K562 (cell line): ENCODE measurements around the gene BBX. TPM values are rescaled to one million over a fixed set of nuclear protein-coding genes. Genes with fewer than 3 reads are reported as not detected.

Source experiments
- ATAC-seq: fragments of 200-7000 bp; cut with Tn5 transposase; 3 replicates; pipeline ENCODE4 v1.9.1; 2020; ENCODE audit warnings: moderate library complexity
- BruUV-seq: library from RNA; stranded (reverse); fragments of 400-500 nt; replicated peaks from 2 replicates; lab custom pipeline; 2021; lab: Mats Ljungman, UMichigan
- CTCF ChIA-PET: fragments of 300-600 bp; formaldehyde crosslinking; extraction: SDS; loops from one replicate; lab custom pipeline; 2021; ENCODE audit warnings: low intra/inter-chr PET ratio; lab: Yijun Ruan, JAX
- POLR2A ChIA-PET: fragments of 300-600, 350-650 bp; sonication (Branson Sonifier 250); formaldehyde crosslinking; extraction: SDS; loops from one replicate; lab custom pipeline; 2021; ENCODE audit warnings: antibody characterized with exemption, inconsistent platforms; lab: Yijun Ruan, JAX
- DNase-seq, 4 experiments: peaks; one replicate each; pipeline versions ENCODE4 v3.0.0 to v3.0.0-alpha.2; 2011 to 2018; ENCODE audit warnings: low spot score in 3 of 4, mixed read lengths in 3 of 4; ENCODE audit errors: extremely low read depth in 1 of 4
- FAIRE-seq: peaks from 2 replicates; lab custom pipeline; 2011; peaks lifted over from hg19 to GRCh38; lab: Jason Lieb, UNC
- H2AFZ ChIP-seq: 2 replicates; pipeline ENCODE4 v1.6.0; 2011; ENCODE audit warnings: low read depth, low read length, control low read depth, inconsistent platforms
- H3K27ac ChIP-seq: fragments of 200-600 bp; 3 replicates; pipeline ENCODE4 v1.8.0; 2011; ENCODE audit warnings: low read depth, mild to moderate bottlenecking, control low read depth, inconsistent platforms, low read length, moderate library complexity, mixed read lengths; ENCODE audit errors: extremely low read depth
- H3K27me3 ChIP-seq, 2 experiments: fragments of 300-600 bp in 1 of 2; 2 replicates in 1 of 2; 3 replicates in 1 of 2; pipeline versions ENCODE4 v1.6.0 to v1.8.0; 2011; ENCODE audit warnings: inconsistent platforms in 2 of 2, low read length in 2 of 2, mild to moderate bottlenecking in 1 of 2, mixed read lengths in 1 of 2, moderate library complexity in 1 of 2; ENCODE audit not compliant: control insufficient read depth in 2 of 2, insufficient read depth in 2 of 2
- H3K36me3 ChIP-seq: fragments of 300-600 bp; 3 replicates; pipeline ENCODE4 v1.8.0; 2011; ENCODE audit warnings: mild to moderate bottlenecking, low read length, inconsistent platforms; ENCODE audit not compliant: control insufficient read depth, insufficient read depth
- H3K4me1 ChIP-seq, 2 experiments: fragments of 200-600 bp in 1 of 2; replicated peaks in 1 of 2; 2 replicates in 1 of 2; 3 replicates in 1 of 2; pipeline versions ENCODE4 v1.5.1 to v1.8.0; 2011; ENCODE audit warnings: inconsistent platforms in 2 of 2, low read length in 2 of 2, mild to moderate bottlenecking in 1 of 2, mixed read lengths in 1 of 2, moderate library complexity in 1 of 2; ENCODE audit not compliant: control insufficient read depth in 2 of 2, insufficient read depth in 2 of 2
- H3K4me2 ChIP-seq: 2 replicates; pipeline ENCODE4 v1.6.1; 2011; ENCODE audit warnings: low read length, control low read depth, inconsistent platforms, mixed read lengths; ENCODE audit not compliant: insufficient read depth
- H3K4me3 ChIP-seq: fragments of 200-600 bp; sonication (generic), shearing (Covaris generic); 2 replicates; pipeline ENCODE4 v1.5.1; 2016; ENCODE audit warnings: control low read depth, inconsistent platforms
- H3K79me2 ChIP-seq: fragments of 200-600 bp; 3 replicates; pipeline ENCODE4 v1.8.0; 2011; ENCODE audit warnings: low read length, inconsistent platforms; ENCODE audit not compliant: control insufficient read depth, insufficient read depth
- H3K9ac ChIP-seq, 2 experiments: 2 replicates each; pipeline versions ENCODE4 v1.6.0 to v1.6.1; 2011; ENCODE audit warnings: low read depth in 2 of 2, low read length in 2 of 2, control low read depth in 1 of 2, inconsistent platforms in 1 of 2, mild to moderate bottlenecking in 1 of 2, mixed read lengths in 1 of 2; ENCODE audit not compliant: insufficient read depth in 1 of 2
- H3K9me1 ChIP-seq: one replicate; pipeline ENCODE4 v1.6.0; 2011; ENCODE audit warnings: inconsistent platforms, mild to moderate bottlenecking, low read length, moderate library complexity; ENCODE audit not compliant: control insufficient read depth, insufficient read depth
- H3K9me3 ChIP-seq: replicated peaks from 2 replicates; pipeline ENCODE4 v1.5.1; 2011; ENCODE audit warnings: low read depth, low read length, inconsistent platforms; ENCODE audit not compliant: control insufficient read depth, insufficient read depth
- H4K20me1 ChIP-seq: replicated peaks from 2 replicates; pipeline ENCODE4 v1.6.1; 2011; ENCODE audit warnings: low read length, inconsistent platforms, mixed read lengths; ENCODE audit not compliant: control insufficient read depth, insufficient read depth
- CBFA2T2 ChIP-seq: fragments of 450-650 bp; conservative IDR thresholded peaks from 2 replicates; pipeline ENCODE4 v1.6.1; 2017; ENCODE audit warnings: mild to moderate bottlenecking
- CHD1 ChIP-seq: fragments of 200-600 bp; sonication (generic); IDR thresholded peaks from one replicate; pipeline ENCODE4 v1.6.1; 2012; ENCODE audit warnings: mild to moderate bottlenecking, moderate library complexity, low read length, inconsistent platforms
- GTF2A2 ChIP-seq: IDR thresholded peaks from 2 replicates; pipeline ENCODE4 v1.6.1; 2016; ENCODE audit warnings: mild to moderate bottlenecking, missing genetic modification characterization, missing compliant biosample characterization
- MAFK ChIP-seq: IDR thresholded peaks from 2 replicates; pipeline ENCODE4 v1.6.1; 2011; ENCODE audit warnings: low read length, improper control_type of control experiment
- NFE2 ChIP-seq: IDR thresholded peaks from 2 replicates; pipeline ENCODE4 v1.6.1; 2014; ENCODE audit warnings: antibody characterized with exemption, low read depth
- POLR2A ChIP-seq: fragments of 450-650 bp; conservative IDR thresholded peaks from 2 replicates; pipeline ENCODE4 v1.6.1; 2016
- ZBTB17 ChIP-seq: fragments of 450-650 bp; formaldehyde crosslinking; IDR thresholded peaks from 2 replicates; pipeline ENCODE4 v1.4.0; 2020; ENCODE audit warnings: mild to moderate bottlenecking
- ZNF232 ChIP-seq: sonication (generic); formaldehyde crosslinking; IDR thresholded peaks from 2 replicates; pipeline ENCODE4 v1.8.0; 2022; ENCODE audit warnings: mild to moderate bottlenecking, missing genetic modification reagents
- ZNF764 ChIP-seq: fragments of 250-450 bp; sonication (Bioruptor Pico); IDR thresholded peaks from 2 replicates; pipeline ENCODE4 v1.4.0; 2020; ENCODE audit warnings: low read depth, mild to moderate bottlenecking, moderate library complexity
- WGBS: fragments of 100-300 bp; shearing (Covaris generic); methylation state at CpG from one replicate; pipeline ENCODE4 v1.1.6; 2016; ENCODE audit warnings: low coverage, mixed read lengths; ENCODE audit not compliant: insufficient coverage; ENCODE audit errors: missing lambda C conversion rate; 5-methylcytosine and 5-hydroxymethylcytosine counted together
- in situ Hi-C: fragments of 300-500 bp; cut with MboI; formaldehyde crosslinking; loops from 4 replicates; pipeline ENCODE4 v1.15.0; 2018; ENCODE audit warnings: inconsistent platforms, mixed read lengths
- intact Hi-C: fragments of 100-400 bp; cut with micrococcal nuclease; formaldehyde crosslinking; loops from 2 replicates; pipeline ENCODE4 v1.14.2; 2022
- polyA plus RNA-seq, 8 experiments: library from polyadenylated mRNA; depleted of rRNA in 4 of 8; stranded (reverse) in 5 of 8; unstranded in 3 of 8; fragments of >200 nt; fragmentation: Nextera tagmentation in 2 of 8; fragmentation: Illumina TruSeq in 1 of 8; extraction: Ambion mirVana in 2 of 8; extraction: Trizol in 1 of 8; gene quantifications; 2 replicates each; pipeline versions ENCODE4 v1.2.1 to v1.2.3, GENCODE V29; 2011 to 2014; ENCODE audit warnings: inconsistent platforms in 1 of 8, missing spikeins in 1 of 8
- total RNA-seq, 7 experiments: library from RNA; depleted of rRNA in 6 of 7; stranded (reverse); fragments of >200 nt in 6 of 7; fragmentation: Illumina TruSeq in 2 of 7; extraction: Trizol in 2 of 7; gene quantifications; 2 replicates each; pipeline versions ENCODE4 v1.2.1 to v1.2.3, GENCODE V29; 2011 to 2021; ENCODE audit warnings: low replicate concordance in 1 of 7
- TF ChIP-seq, protein P1 (sequence below), 2 experiments: fragments of 450-650 bp in 1 of 2; sonication (generic) in 1 of 2; formaldehyde crosslinking; conservative IDR thresholded peaks; 2 replicates each; pipeline versions ENCODE4 v1.4.0 to v1.8.1; 2020 to 2022; ENCODE audit warnings: mild to moderate bottlenecking in 1 of 2, missing genetic modification reagents in 1 of 2

The BBX gene
- total and polyA plus RNA-seq, 9 of the 15 experiments (the other 6 are each of a cell fraction or from before 2014, with no cell fraction given) = 4.9 to 19.5 (median 11.8) TPM

GRCh38 chr3:107661447-107662123 is 138.8 kb downstream of the BBX start (continued):
- TF ChIP-seq ZNF764 (CRISPR knock-in tag) = no peak
- no peak for TF ChIP-seq CBFA2T2

DNA sequence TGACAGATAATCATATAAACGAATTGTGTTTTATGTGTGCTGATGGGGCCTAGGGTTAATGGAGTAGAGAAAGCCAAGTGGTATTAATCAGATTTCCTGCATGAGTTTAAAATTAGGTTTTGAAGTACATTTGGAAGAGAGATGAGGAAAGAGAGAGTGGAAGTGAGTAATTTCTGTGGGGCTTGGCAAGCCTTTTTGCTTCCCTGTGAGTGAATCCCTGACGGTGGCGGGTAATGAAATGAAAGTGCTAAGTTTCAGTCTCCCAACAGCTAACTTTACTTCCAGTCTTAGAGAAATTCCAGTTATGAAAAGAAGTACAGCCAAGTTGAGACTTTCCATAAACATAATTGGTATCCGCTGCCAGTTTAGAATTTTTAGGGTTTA is 139.4 kb downstream of the BBX start:
- POLR2A ChIA-PET = interaction anchor here (1.7 kb wide), 1 partner anchor 15 kb away, joined by 5 read pairs; no protein-coding TSS in a partner anchor
- TF ChIP-seq CHD1 = no peak
- no peak for TF ChIP-seq GTF2A2 (tag)
- TF ChIP-seq ZNF232 = no peak
- no peak for TF ChIP-seq POLR2A
- no peak for TF ChIP-seq NFE2
- no peak for TF ChIP-seq ZBTB17 (CRISPR knock-in tag)
- TF ChIP-seq, protein P1, sequence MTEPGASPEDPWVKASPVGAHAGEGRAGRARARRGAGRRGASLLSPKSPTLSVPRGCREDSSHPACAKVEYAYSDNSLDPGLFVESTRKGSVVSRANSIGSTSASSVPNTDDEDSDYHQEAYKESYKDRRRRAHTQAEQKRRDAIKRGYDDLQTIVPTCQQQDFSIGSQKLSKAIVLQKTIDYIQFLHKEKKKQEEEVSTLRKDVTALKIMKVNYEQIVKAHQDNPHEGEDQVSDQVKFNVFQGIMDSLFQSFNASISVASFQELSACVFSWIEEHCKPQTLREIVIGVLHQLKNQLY (CRISPR knock-in tag; conservative IDR thresholded peaks at IDR 0.05) = no peak
- TF ChIP-seq MAFK = no peak

More for the DNA sequence above, 139.4 kb downstream of the BBX start:
- no peak overlapping the region for H3K4me3 ChIP-seq
- DNase-seq (no peak), FAIRE-seq (no peak), ATAC-seq (no peak)
- H3K27me3 ChIP-seq = no peaks in the 10 kb centered on the region
- H3K9me3 ChIP-seq = no peaks in the 10 kb centered on the region
- H3K9me1 ChIP-seq = no peaks in the 10 kb centered on the region
- in situ Hi-C loops = no loop called here
- intact Hi-C loops = loop anchor here (10.0 kb wide), 1 partner anchor 87 kb away; no protein-coding TSS in a partner anchor
- H3K36me3 ChIP-seq = no peaks in the 10 kb centered on the region
- H3K79me2 ChIP-seq = no peaks in the 10 kb centered on the region
- H3K4me1 ChIP-seq = no peaks in the 10 kb centered on the region
- no peak overlapping the region for H3K4me2 ChIP-seq
- no peaks in the 10 kb centered on the region for H4K20me1 ChIP-seq
- CTCF ChIA-PET = no interaction called here
- H3K9ac ChIP-seq = no peak overlapping the region
- H2AFZ ChIP-seq = no peak overlapping the region
- H3K27ac ChIP-seq = no peak overlapping the region
- BruUV-seq = no TSS peak
- 78% methylated on average over 4 of the region's 4 CpGs for WGBS
